GM08714 (cell line): ENCODE results near the gene ADAMTS17.

Experiments used
- H3K4me3 ChIP-seq: fragments of 200-500 bp; sonication (Bioruptor generic); 2 replicates; pipeline ENCODE4 v1.5.1; 2014; ENCODE audit warnings: mild to moderate bottlenecking, low read length, inconsistent platforms
- ZNF274 ChIP-seq: IDR thresholded peaks from 2 replicates; pipeline ENCODE4 v1.6.1; 2012; ENCODE audit warnings: mild to moderate bottlenecking, low read depth, low read length

Gene ADAMTS17

GRCh38 chr15:100309109-100310040 lies 32.4 kb downstream of the ADAMTS17 start:
- H3K4me3 ChIP-seq: no peak overlapping the region
- no peak for TF ChIP-seq ZNF274

- TF ChIP-seq ZNF274: no peak
- H3K4me3 ChIP-seq: no peak overlapping the region
Observed at GRCh38 chr15:100308608-100309007, 33.2 kb downstream of the ADAMTS17 start.

GRCh38 chr15:100308213-100308600 lies 33.6 kb downstream of the ADAMTS17 start:
- no peak for TF ChIP-seq ZNF274
- H3K4me3 ChIP-seq: no peak overlapping the region

- no peak for TF ChIP-seq ZNF274
- no peak overlapping the region for H3K4me3 ChIP-seq
Observed at GRCh38 chr15:100307241-100308212, 34.2 kb downstream of the ADAMTS17 start.

GRCh38 chr15:100306098-100306497 lies 35.7 kb downstream of the ADAMTS17 start:
- no peak overlapping the region for H3K4me3 ChIP-seq
- no peak for TF ChIP-seq ZNF274

GRCh38 chr15:100301910-100302431 lies 39.8 kb downstream of the ADAMTS17 start:
- TF ChIP-seq ZNF274: no peak
- no peak overlapping the region for H3K4me3 ChIP-seq

- no peak overlapping the region for H3K4me3 ChIP-seq
- TF ChIP-seq ZNF274: no peak
Observed at GRCh38 chr15:100298257-100298656, 43.5 kb downstream of the ADAMTS17 start.

GRCh38 chr15:100297812-100298211 lies 44.0 kb downstream of the ADAMTS17 start:
- TF ChIP-seq ZNF274: no peak

GRCh38 chr15:100295939-100296565 lies 45.7 kb downstream of the ADAMTS17 start:
- H3K4me3 ChIP-seq: no peak overlapping the region
- no peak for TF ChIP-seq ZNF274

More at GRCh38 chr15:100297812-100298211, 44.0 kb downstream of the ADAMTS17 start:
- no peak overlapping the region for H3K4me3 ChIP-seq

- TF ChIP-seq ZNF274: no peak
- H3K4me3 ChIP-seq: no peak overlapping the region
Observed at GRCh38 chr15:100292010-100292409, 49.8 kb downstream of the ADAMTS17 start.

GRCh38 chr15:100291106-100291505 lies 50.7 kb downstream of the ADAMTS17 start:
- no peak for TF ChIP-seq ZNF274
- H3K4me3 ChIP-seq: no peak overlapping the region

GRCh38 chr15:100285641-100286295 lies 56.0 kb downstream of the ADAMTS17 start:
- TF ChIP-seq ZNF274: no peak
- no peak overlapping the region for H3K4me3 ChIP-seq

GRCh38 chr15:100284701-100285100 lies 57.1 kb downstream of the ADAMTS17 start:
- no peak overlapping the region for H3K4me3 ChIP-seq
- TF ChIP-seq ZNF274: no peak

GRCh38 chr15:100284191-100284590 lies 57.6 kb downstream of the ADAMTS17 start:
- H3K4me3 ChIP-seq: no peak overlapping the region
- TF ChIP-seq ZNF274: no peak
